K562 (cell line): ENCODE data around the gene GRIK5. TPM values are rescaled to one million over a fixed set of nuclear protein-coding genes. Genes with fewer than 3 reads are reported as not detected.

Experiments used
- CHCHD3 ChIP-seq: fragments of 250-450 bp; sonication (Bioruptor Pico); IDR thresholded peaks from 2 replicates; pipeline ENCODE4 v2.1.2; 2022; ENCODE audit warnings: mild to moderate bottlenecking
- ESRRB ChIP-seq: fragments of 250-450 bp; sonication (Bioruptor Pico); IDR thresholded peaks from 2 replicates; pipeline ENCODE4 v1.5.0; 2020; ENCODE audit warnings: mild to moderate bottlenecking, moderate library complexity, borderline replicate concordance
- JUND ChIP-seq, 2 experiments: IDR thresholded peaks; 2 replicates in 1 of 2; 3 replicates in 1 of 2; pipeline ENCODE4 v1.6.1; 2011; ENCODE audit warnings: borderline replicate concordance in 2 of 2, low read depth in 2 of 2, low read length in 2 of 2, improper control_type of control experiment in 1 of 2, missing biosample characterization in 1 of 2, missing genetic modification characterization in 1 of 2, missing genetic modification reagents in 1 of 2
- MTA1 ChIP-seq: fragments of 450-650 bp; IDR thresholded peaks from 2 replicates; pipeline ENCODE4 v1.6.1; 2017; ENCODE audit warnings: borderline replicate concordance
- MYBL2 ChIP-seq, 2 experiments: fragments of 450-650 bp in 1 of 2; sonication (generic) in 1 of 2; formaldehyde crosslinking in 1 of 2; IDR thresholded peaks; 2 replicates each; pipeline versions ENCODE4 v1.6.1 to v1.8.1; 2017 to 2022; ENCODE audit warnings: borderline replicate concordance in 1 of 2, inconsistent platforms in 1 of 2, low read depth in 1 of 2, mild to moderate bottlenecking in 1 of 2, missing genetic modification reagents in 1 of 2, moderate library complexity in 1 of 2
- MYC ChIP-seq, 2 experiments: fragments of 250-450 bp in 1 of 2; sonication (Bioruptor Pico) in 1 of 2; IDR thresholded peaks; 2 replicates each; pipeline versions ENCODE4 v1.5.1 to v1.6.1; 2012 to 2021; ENCODE audit warnings: low read depth in 2 of 2, borderline replicate concordance in 1 of 2, improper control_type of control experiment in 1 of 2, low read length in 1 of 2, mild to moderate bottlenecking in 1 of 2, moderate library complexity in 1 of 2
- NR2C2 ChIP-seq, 2 experiments: fragments of 200-800 bp in 1 of 2; sonication (Bioruptor generic) in 1 of 2; sonication (generic) in 1 of 2; formaldehyde crosslinking in 1 of 2; IDR thresholded peaks; 2 replicates each; pipeline versions ENCODE4 v1.6.1 to v1.8.0; 2016 to 2022; ENCODE audit warnings: mild to moderate bottlenecking in 1 of 2, missing compliant biosample characterization in 1 of 2, missing genetic modification characterization in 1 of 2, missing genetic modification reagents in 1 of 2
- PCBP1 ChIP-seq: fragments of 200-400 bp; formaldehyde crosslinking; IDR thresholded peaks from 2 replicates; pipeline ENCODE4 v1.6.1; 2018; ENCODE audit warnings: mild to moderate bottlenecking, low read depth, low read length; ENCODE audit not compliant: poor library complexity, severe bottlenecking
- RBM15 ChIP-seq: fragments of 200-400 bp; formaldehyde crosslinking; IDR thresholded peaks from 2 replicates; pipeline ENCODE4 v1.6.1; 2018; ENCODE audit warnings: mild to moderate bottlenecking, low read length, moderate library complexity; ENCODE audit not compliant: insufficient read depth
- SIN3B ChIP-seq: fragments of 450-650 bp; IDR thresholded peaks from 2 replicates; pipeline ENCODE4 v1.6.1; 2017; ENCODE audit warnings: low read depth, mild to moderate bottlenecking, moderate library complexity
- SRF ChIP-seq, 2 experiments: fragments of 250-450, 450-650 bp in 1 of 2; sonication (Bioruptor Pico) in 1 of 2; sonication (generic) in 1 of 2; formaldehyde crosslinking; IDR thresholded peaks; 2 replicates each; pipeline versions ENCODE4 v1.5.0 to v1.5.1; 2020 to 2022; ENCODE audit warnings: mild to moderate bottlenecking in 1 of 2, missing genetic modification reagents in 1 of 2
- TCF3 ChIP-seq: sonication (generic); formaldehyde crosslinking; IDR thresholded peaks from 2 replicates; pipeline ENCODE4 v1.4.0; 2020; ENCODE audit warnings: mild to moderate bottlenecking, missing genetic modification reagents
- ZBTB1 ChIP-seq: sonication (generic); formaldehyde crosslinking; IDR thresholded peaks from 2 replicates; pipeline ENCODE4 v1.8.1; 2023; ENCODE audit warnings: missing genetic modification reagents, low read depth, mild to moderate bottlenecking, borderline replicate concordance
- ZFP30 ChIP-seq: fragments of 250-450 bp; sonication (Bioruptor Pico); IDR thresholded peaks from 2 replicates; pipeline ENCODE4 v1.8.0; 2022; ENCODE audit warnings: moderate library complexity, mild to moderate bottlenecking, inconsistent platforms, borderline replicate concordance
- ZNF586 ChIP-seq: fragments of 450-650 bp; formaldehyde crosslinking; conservative IDR thresholded peaks from 2 replicates; pipeline ENCODE4 v1.4.0; 2020; ENCODE audit warnings: mild to moderate bottlenecking, moderate library complexity
- polyA plus RNA-seq, 8 experiments: library from polyadenylated mRNA; depleted of rRNA in 4 of 8; stranded (reverse) in 5 of 8; unstranded in 3 of 8; fragments of >200 nt; fragmentation: Nextera tagmentation in 2 of 8; fragmentation: Illumina TruSeq in 1 of 8; extraction: Ambion mirVana in 2 of 8; extraction: Trizol in 1 of 8; gene quantifications; 2 replicates each; pipeline versions ENCODE4 v1.2.1 to v1.2.3, GENCODE V29; 2011 to 2014; ENCODE audit warnings: inconsistent platforms in 1 of 8, missing spikeins in 1 of 8
- total RNA-seq, 7 experiments: library from RNA; depleted of rRNA in 6 of 7; stranded (reverse); fragments of >200 nt in 6 of 7; fragmentation: Illumina TruSeq in 2 of 7; extraction: Trizol in 2 of 7; gene quantifications; 2 replicates each; pipeline versions ENCODE4 v1.2.1 to v1.2.3, GENCODE V29; 2011 to 2021; ENCODE audit warnings: low replicate concordance in 1 of 7
- TF ChIP-seq, protein P1 (sequence below): fragments of 450-650 bp; IDR thresholded peaks from 2 replicates; pipeline ENCODE4 v1.6.1; 2016; ENCODE audit warnings: borderline replicate concordance
- TF ChIP-seq, protein P2 (sequence below): fragments of 450-650 bp; IDR thresholded peaks from 2 replicates; pipeline ENCODE4 v1.6.1; 2016; ENCODE audit warnings: mild to moderate bottlenecking
- TF ChIP-seq, protein P3 (sequence below), 3 experiments: fragments of 200-800 bp in 1 of 3; sonication (Bioruptor generic) in 1 of 3; sonication (generic) in 1 of 3; formaldehyde crosslinking in 1 of 3; IDR thresholded peaks; 2 replicates each; pipeline versions ENCODE4 v1.6.1 to v1.8.0; 2016 to 2022; ENCODE audit warnings: mild to moderate bottlenecking in 2 of 3, missing compliant biosample characterization in 2 of 3, missing genetic modification characterization in 2 of 3, missing genetic modification reagents in 1 of 3

The GRIK5 gene
- total and polyA plus RNA-seq, 9 of the 15 experiments (the other 6 are each of a cell fraction or from before 2014, with no cell fraction given) = 0.04 to 0.55 (median 0.27) TPM; not detected in 2

- TF ChIP-seq, protein P1, sequence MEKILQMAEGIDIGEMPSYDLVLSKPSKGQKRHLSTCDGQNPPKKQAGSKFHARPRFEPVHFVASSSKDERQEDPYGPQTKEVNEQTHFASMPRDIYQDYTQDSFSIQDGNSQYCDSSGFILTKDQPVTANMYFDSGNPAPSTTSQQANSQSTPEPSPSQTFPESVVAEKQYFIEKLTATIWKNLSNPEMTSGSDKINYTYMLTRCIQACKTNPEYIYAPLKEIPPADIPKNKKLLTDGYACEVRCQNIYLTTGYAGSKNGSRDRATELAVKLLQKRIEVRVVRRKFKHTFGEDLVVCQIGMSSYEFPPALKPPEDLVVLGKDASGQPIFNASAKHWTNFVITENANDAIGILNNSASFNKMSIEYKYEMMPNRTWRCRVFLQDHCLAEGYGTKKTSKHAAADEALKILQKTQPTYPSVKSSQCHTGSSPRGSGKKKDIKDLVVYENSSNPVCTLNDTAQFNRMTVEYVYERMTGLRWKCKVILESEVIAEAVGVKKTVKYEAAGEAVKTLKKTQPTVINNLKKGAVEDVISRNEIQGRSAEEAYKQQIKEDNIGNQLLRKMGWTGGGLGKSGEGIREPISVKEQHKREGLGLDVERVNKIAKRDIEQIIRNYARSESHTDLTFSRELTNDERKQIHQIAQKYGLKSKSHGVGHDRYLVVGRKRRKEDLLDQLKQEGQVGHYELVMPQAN = no peak
- TF ChIP-seq PCBP1 (no peak), JUND (IDR thresholded peaks at IDR 0.05; ENCODE audit: borderline replicate concordance, low read depth, low read length) (peak; percentile 95), JUND (tag; IDR thresholded peaks at IDR 0.05; ENCODE audit: borderline replicate concordance, low read depth, low read length) (peak; percentile 77; the same call in 2 of the 3 replicates), TCF3 (no peak), CHCHD3 (CRISPR knock-in tag) (no peak), MYC (IDR thresholded peaks at IDR 0.05; ENCODE audit: low read depth, low read length) (peak; percentile 78), MYC (CRISPR knock-in tag; IDR thresholded peaks at IDR 0.05; ENCODE audit: borderline replicate concordance, low read depth) (no peak), RBM15 (no peak), ZFP30 (no peak), MYBL2 (IDR thresholded peaks at IDR 0.05; ENCODE audit: low read depth) (no peak), MYBL2 (CRISPR knock-in tag; IDR thresholded peaks at IDR 0.05; ENCODE audit: borderline replicate concordance) (no peak), MTA1 (0 out of 2 replicates have a peak, but pooled peaks have one; percentile 58), NR2C2 (CRISPR knock-in tag; IDR thresholded peaks at IDR 0.05) (no peak), NR2C2 (tag; IDR thresholded peaks at IDR 0.05) (peak; percentile 59), ESRRB (no peak), ZBTB1 (CRISPR knock-in tag) (no peak), SIN3B (no peak), ZNF586 (CRISPR knock-in tag) (peak; percentile 62; the same call in 1 of the 2 replicates), SRF (CRISPR knock-in tag; IDR thresholded peaks at IDR 0.05) (no peak)
- TF ChIP-seq, protein P2, sequence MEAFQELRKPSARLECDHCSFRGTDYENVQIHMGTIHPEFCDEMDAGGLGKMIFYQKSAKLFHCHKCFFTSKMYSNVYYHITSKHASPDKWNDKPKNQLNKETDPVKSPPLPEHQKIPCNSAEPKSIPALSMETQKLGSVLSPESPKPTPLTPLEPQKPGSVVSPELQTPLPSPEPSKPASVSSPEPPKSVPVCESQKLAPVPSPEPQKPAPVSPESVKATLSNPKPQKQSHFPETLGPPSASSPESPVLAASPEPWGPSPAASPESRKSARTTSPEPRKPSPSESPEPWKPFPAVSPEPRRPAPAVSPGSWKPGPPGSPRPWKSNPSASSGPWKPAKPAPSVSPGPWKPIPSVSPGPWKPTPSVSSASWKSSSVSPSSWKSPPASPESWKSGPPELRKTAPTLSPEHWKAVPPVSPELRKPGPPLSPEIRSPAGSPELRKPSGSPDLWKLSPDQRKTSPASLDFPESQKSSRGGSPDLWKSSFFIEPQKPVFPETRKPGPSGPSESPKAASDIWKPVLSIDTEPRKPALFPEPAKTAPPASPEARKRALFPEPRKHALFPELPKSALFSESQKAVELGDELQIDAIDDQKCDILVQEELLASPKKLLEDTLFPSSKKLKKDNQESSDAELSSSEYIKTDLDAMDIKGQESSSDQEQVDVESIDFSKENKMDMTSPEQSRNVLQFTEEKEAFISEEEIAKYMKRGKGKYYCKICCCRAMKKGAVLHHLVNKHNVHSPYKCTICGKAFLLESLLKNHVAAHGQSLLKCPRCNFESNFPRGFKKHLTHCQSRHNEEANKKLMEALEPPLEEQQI = no peak
- TF ChIP-seq, protein P3, sequence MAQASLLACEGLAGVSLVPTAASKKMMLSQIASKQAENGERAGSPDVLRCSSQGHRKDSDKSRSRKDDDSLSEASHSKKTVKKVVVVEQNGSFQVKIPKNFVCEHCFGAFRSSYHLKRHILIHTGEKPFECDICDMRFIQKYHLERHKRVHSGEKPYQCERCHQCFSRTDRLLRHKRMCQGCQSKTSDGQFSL (CRISPR knock-in tag; IDR thresholded peaks at IDR 0.05) = no peak
- TF ChIP-seq, protein P3 (tag; IDR thresholded peaks at IDR 0.05) = no peak; a peak in 1 of 4 replicates
These were observed 59.5 kb downstream of the GRIK5 start (continued) for GRCh38 chr19:42010245-42011126.
